ENCODE data around the gene KCNQ2. TPM values are rescaled to one million over a fixed set of nuclear protein-coding genes. Genes with fewer than 3 reads are reported as not detected.

KCNQ2 gene
- total and polyA plus RNA-seq, 4 donors = not detected

DNA sequence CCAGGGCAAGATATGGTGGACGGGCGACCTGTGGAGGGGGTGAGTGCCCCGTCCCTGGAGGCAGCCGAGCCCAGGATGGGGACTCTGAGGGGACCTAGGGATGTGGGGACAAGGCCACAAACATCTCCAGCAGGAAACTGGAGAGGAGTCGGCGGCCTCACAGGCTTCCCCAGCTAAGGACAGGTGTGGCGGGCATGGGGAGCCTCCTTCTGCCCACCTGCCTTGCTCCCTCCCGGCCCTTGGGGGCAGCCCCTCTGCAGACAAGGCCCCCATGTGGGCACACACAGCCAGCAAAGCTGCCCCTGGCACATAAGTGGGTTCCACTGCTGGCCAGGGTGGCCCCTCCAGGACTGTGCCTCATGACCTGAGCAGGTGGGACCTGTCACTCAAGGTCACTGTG, 115.9 kb downstream of the KCNQ2 start:
- Histone ChIP-seq H3K9ac (ENCODE audit: low read depth in 1 of 2, low read length in 2 of 2) (no peak overlapping the region), H3K27ac (ENCODE audit: low read depth in 1 of 2, low read length in 2 of 2) (no peak overlapping the region), H3K27me3 (ENCODE audit: control insufficient read depth in 4 of 4, insufficient read depth in 4 of 4, low read length in 3 of 4) (no peaks in the 10 kb centered on the region), H3K36me3 (ENCODE audit: control insufficient read depth in 4 of 4, insufficient read depth in 3 of 4, low read depth in 1 of 4, low read length in 3 of 4) (peaks cover 0 to 4% (median 0%) of the 10 kb centered on the region in 4 donors), H3K4me1 (ENCODE audit: control insufficient read depth in 4 of 4, insufficient read depth in 4 of 4, low read length in 3 of 4) (peaks cover 4 to 51% (median 29%) of the 10 kb centered on the region in 4 donors), H3K9me3 (ENCODE audit: control insufficient read depth in 4 of 4, low read length in 3 of 4) (no peaks in the 10 kb centered on the region), H3K4me3 (ENCODE audit: low read depth in 1 of 3, low read length in 3 of 3) (no peak overlapping the region)
- DNase-seq (ENCODE audit: low spot score) = no peak
- TF ChIP-seq HNF4G (IDR thresholded peaks at IDR 0.05) (no peak), JUND (IDR thresholded peaks at IDR 0.05) (no peak), YY1 (IDR thresholded peaks at IDR 0.05) (no peak), ZBTB33 (IDR thresholded peaks at IDR 0.05) (no peak), TAF1 (conservative IDR thresholded peaks at IDR 0.05) (no peak), RXRA (IDR thresholded peaks at IDR 0.05) (no peak), SP1 (IDR thresholded peaks at IDR 0.05) (no peak), RAD21 (IDR thresholded peaks at IDR 0.05) (no peak), NR2F2 (IDR thresholded peaks at IDR 0.05) (no peak), MAX (IDR thresholded peaks at IDR 0.05) (no peak), REST (IDR thresholded peaks at IDR 0.05) (no peak), HNF4A (conservative IDR thresholded peaks at IDR 0.05) (no peak)
- WGBS = 92% methylated on average over 8 of the region's 8 CpGs

DNA sequence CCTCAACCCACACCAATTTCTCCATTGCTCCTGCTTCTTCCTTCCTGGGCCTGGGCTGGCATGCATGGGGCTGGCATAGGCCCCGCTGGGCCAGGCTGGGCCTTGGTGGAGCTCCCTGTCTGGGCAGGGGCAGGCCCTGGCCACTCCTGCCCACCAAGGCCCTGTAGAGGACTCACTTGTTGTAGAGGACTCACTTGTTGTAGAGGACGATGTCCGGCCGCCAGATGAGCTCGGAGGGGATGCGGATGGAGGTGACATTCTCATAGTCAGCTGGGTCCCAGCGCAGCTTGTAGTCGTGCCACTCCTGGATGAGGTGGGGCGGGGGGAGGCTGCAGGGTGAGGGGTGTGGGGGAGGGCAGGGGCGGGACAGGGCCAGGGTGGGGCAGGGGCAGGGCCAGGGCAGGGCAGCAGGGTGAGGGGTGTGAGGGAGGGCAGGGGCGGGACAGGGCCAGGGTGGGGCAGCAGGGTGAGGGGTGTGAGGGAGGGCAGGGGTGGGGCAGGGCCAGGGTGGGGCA, 116.6 kb downstream of the KCNQ2 start:
- Histone ChIP-seq H3K36me3 (ENCODE audit: control insufficient read depth in 4 of 4, insufficient read depth in 3 of 4, low read depth in 1 of 4, low read length in 3 of 4) (peaks cover 0 to 4% (median 0%) of the 10 kb centered on the region in 4 donors), H3K9ac (ENCODE audit: low read depth in 1 of 2, low read length in 2 of 2) (no peak overlapping the region), H3K9me3 (ENCODE audit: control insufficient read depth in 4 of 4, low read length in 3 of 4) (no peaks in the 10 kb centered on the region), H3K27me3 (ENCODE audit: control insufficient read depth in 4 of 4, insufficient read depth in 4 of 4, low read length in 3 of 4) (no peaks in the 10 kb centered on the region), H3K27ac (ENCODE audit: low read depth in 1 of 2, low read length in 2 of 2) (no peak overlapping the region), H3K4me3 (ENCODE audit: low read depth in 1 of 3, low read length in 3 of 3) (no peak overlapping the region), H3K4me1 (ENCODE audit: control insufficient read depth in 4 of 4, insufficient read depth in 4 of 4, low read length in 3 of 4) (peaks cover 4 to 48% (median 28%) of the 10 kb centered on the region in 4 donors)
- WGBS = 91% methylated on average over 11 of the region's 11 CpGs
- DNase-seq (ENCODE audit: low spot score) = no peak
- TF ChIP-seq YY1 (IDR thresholded peaks at IDR 0.05) (no peak), SP1 (IDR thresholded peaks at IDR 0.05) (no peak), TAF1 (conservative IDR thresholded peaks at IDR 0.05) (no peak), RXRA (IDR thresholded peaks at IDR 0.05) (no peak), EGR1 (IDR thresholded peaks at IDR 0.05; ENCODE audit: low read depth in 2 of 2) (no peak), MAX (IDR thresholded peaks at IDR 0.05) (no peak), ZBTB33 (IDR thresholded peaks at IDR 0.05) (no peak), GABPA (IDR thresholded peaks at IDR 0.05 in 1 of 2, conservative IDR thresholded peaks at IDR 0.05 in 1 of 2) (no peak), FOXA1 (IDR thresholded peaks at IDR 0.05) (no peak), RAD21 (IDR thresholded peaks at IDR 0.05) (no peak)
- TF ChIP-seq, protein P1, sequence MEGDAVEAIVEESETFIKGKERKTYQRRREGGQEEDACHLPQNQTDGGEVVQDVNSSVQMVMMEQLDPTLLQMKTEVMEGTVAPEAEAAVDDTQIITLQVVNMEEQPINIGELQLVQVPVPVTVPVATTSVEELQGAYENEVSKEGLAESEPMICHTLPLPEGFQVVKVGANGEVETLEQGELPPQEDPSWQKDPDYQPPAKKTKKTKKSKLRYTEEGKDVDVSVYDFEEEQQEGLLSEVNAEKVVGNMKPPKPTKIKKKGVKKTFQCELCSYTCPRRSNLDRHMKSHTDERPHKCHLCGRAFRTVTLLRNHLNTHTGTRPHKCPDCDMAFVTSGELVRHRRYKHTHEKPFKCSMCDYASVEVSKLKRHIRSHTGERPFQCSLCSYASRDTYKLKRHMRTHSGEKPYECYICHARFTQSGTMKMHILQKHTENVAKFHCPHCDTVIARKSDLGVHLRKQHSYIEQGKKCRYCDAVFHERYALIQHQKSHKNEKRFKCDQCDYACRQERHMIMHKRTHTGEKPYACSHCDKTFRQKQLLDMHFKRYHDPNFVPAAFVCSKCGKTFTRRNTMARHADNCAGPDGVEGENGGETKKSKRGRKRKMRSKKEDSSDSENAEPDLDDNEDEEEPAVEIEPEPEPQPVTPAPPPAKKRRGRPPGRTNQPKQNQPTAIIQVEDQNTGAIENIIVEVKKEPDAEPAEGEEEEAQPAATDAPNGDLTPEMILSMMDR (IDR thresholded peaks at IDR 0.05; ENCODE audit: low read depth, low read length, missing input control) = no peak
